ENCODE data around the gene PRKCE. TPM values are rescaled to one million over a fixed set of nuclear protein-coding genes. Genes with fewer than 3 reads are reported as not detected.

PRKCE gene
- total RNA-seq, 1 donor from 2014 or later = 18.4 TPM

DNA sequence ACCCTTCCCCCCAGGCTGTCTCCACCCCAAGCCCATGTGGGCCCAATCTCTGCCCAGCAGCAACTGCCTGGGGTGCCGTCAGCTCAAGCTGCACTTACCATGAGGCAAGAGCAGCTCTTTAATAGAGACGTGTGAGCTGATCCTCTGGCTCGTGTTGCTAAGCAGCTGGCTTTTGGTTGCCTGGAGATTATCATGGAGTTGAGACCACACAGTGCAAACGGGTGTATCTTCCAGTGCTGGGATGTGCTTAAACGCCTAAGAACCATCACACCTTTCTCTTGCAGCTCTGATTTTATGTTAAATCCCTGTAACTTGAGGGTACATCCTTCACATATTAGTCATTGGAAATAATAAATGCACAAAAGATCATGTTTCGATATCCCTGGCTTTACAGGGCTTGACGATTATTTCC lies 271.1 kb downstream of the PRKCE start:
- H3K4me1 Mint-ChIP-seq = peaks cover 10% of the 10 kb centered on the region
- no peaks in the 10 kb centered on the region for H3K9me3 Mint-ChIP-seq
- DNase-seq (ENCODE audit: low spot score in 2 of 2, unreplicated experiment in 2 of 2) = no peak
- H3K27me3 Mint-ChIP-seq (ENCODE audit: low read depth) = peaks cover 6% of the 10 kb centered on the region
- no peaks in the 10 kb centered on the region for H3K36me3 Mint-ChIP-seq
- H3K27ac Mint-ChIP-seq = no peak overlapping the region
- no peak overlapping the region for H3K4me3 Mint-ChIP-seq
- TF ChIP-seq CTCF (IDR thresholded peaks at IDR 0.05; ENCODE audit: unreplicated experiment) = no peak

DNA sequence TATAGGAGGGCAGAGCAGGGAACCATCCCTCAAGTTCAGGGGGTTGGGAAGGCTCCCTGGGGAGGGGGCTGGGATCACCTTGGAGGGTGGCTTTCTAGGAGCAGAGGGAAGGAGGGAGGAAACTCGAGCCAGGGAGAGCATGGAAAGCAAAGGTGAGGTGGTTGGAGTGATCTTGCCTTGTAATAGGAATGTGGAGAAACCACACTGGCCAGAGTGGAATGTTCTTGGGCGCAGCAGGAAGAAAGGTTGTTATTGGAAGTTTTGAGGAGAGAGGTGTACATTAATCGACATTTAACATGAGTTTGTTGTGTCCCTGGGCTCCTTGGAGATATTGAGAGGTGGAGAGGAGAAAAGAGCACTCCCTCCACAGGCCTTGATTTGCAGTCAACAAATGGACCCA lies 272.2 kb downstream of the PRKCE start:
- TF ChIP-seq CTCF (IDR thresholded peaks at IDR 0.05; ENCODE audit: unreplicated experiment) = no peak
- Mint-ChIP-seq H3K9me3 (no peaks in the 10 kb centered on the region), H3K27ac (no peak overlapping the region), H3K36me3 (no peaks in the 10 kb centered on the region), H3K27me3 (ENCODE audit: low read depth) (peaks cover 6% of the 10 kb centered on the region), H3K4me1 (peaks cover 10% of the 10 kb centered on the region), H3K4me3 (no peak overlapping the region)
- no peak for DNase-seq (ENCODE audit: low spot score in 2 of 2, unreplicated experiment in 2 of 2)

DNA sequence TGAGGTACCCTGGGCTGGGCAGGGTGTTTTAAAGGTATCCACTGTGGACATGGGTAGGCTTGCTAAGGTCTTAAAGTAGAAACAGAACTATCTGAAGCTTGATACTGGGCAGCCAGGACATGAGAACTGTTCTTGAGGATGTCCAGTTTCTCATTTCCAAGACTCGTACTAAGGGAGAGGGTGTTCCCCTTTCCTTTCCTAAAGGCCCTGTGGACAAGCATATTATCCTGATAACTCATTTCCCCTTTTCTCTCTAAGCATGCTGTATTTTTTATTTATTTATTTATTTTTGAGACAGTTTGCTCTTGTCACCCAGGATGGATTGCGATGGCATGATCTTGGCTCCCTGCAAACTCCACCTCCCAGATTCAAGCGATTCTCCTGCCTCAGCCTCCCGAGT lies 273.6 kb downstream of the PRKCE start:
- Mint-ChIP-seq H3K36me3 (no peaks in the 10 kb centered on the region), H3K9me3 (no peaks in the 10 kb centered on the region), H3K27ac (no peak overlapping the region), H3K4me1 (peaks cover 12% of the 10 kb centered on the region), H3K27me3 (ENCODE audit: low read depth) (peaks cover 6% of the 10 kb centered on the region), H3K4me3 (no peak overlapping the region)
- no peak for DNase-seq (ENCODE audit: low spot score in 2 of 2, unreplicated experiment in 2 of 2)
- TF ChIP-seq CTCF (IDR thresholded peaks at IDR 0.05; ENCODE audit: unreplicated experiment) = no peak

DNA sequence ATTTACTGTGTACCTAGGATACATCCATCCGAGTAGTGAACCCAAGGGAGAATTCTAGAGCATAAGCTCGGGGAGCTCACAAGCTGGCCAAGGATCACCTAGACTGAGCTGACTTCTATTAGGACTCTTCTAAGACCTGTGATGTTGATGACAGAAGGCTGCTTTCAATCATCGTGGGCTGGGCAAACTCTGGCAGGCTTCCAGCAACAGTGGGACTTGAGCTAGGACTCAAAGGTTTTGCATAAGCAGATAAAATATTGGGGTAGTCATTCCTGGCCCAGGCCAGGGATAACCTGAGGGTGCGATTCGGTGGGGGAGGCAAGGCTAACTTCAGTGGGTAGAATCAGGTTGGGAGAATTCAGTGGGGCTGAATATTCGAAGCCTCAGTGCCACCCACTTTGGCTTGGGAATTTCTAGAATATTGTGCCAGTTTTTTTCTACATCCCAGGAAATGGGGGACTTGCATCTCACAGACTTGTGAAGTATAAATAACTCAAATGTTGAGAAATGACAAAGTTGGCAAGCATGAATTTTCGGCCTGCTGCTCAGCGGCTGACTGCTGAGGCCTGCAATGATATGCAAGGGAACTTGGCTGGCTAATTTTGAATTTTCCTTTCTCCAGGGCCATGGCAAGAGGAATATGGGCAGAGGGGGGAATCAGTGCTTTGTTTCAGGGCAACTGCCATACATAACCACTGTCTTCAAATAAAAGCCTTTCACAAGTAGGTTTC lies 274.3 kb downstream of the PRKCE start:
- Mint-ChIP-seq H3K4me1 (peaks cover 18% of the 10 kb centered on the region), H3K4me3 (no peak overlapping the region), H3K9me3 (peaks cover under 1% of the 10 kb centered on the region), H3K27ac (no peak overlapping the region), H3K27me3 (ENCODE audit: low read depth) (peaks cover 6% of the 10 kb centered on the region), H3K36me3 (no peaks in the 10 kb centered on the region)
- DNase-seq (ENCODE audit: low spot score in 2 of 2, unreplicated experiment in 2 of 2) = no peak
- TF ChIP-seq CTCF (IDR thresholded peaks at IDR 0.05; ENCODE audit: unreplicated experiment) = no peak

GRCh38 chr2:45928946-45929345 lies 277.5 kb downstream of the PRKCE start:
- no peak overlapping the region for H3K27ac Mint-ChIP-seq
- no peak for DNase-seq (ENCODE audit: low spot score in 2 of 2, unreplicated experiment in 2 of 2)
- H3K27me3 Mint-ChIP-seq (ENCODE audit: low read depth) = peaks cover 3% of the 10 kb centered on the region
- no peak for TF ChIP-seq CTCF (IDR thresholded peaks at IDR 0.05; ENCODE audit: unreplicated experiment)
- H3K4me3 Mint-ChIP-seq = no peak overlapping the region
- H3K4me1 Mint-ChIP-seq = peaks cover 15% of the 10 kb centered on the region
- peaks cover 16% of the 10 kb centered on the region for H3K9me3 Mint-ChIP-seq
- H3K36me3 Mint-ChIP-seq = peaks cover 5% of the 10 kb centered on the region

Data from mesothelial cell of epicardium (in vitro differentiated cells).